Caco-2 (cell line): ENCODE data around the gene CRABP1. TPM values are rescaled to one million over a fixed set of nuclear protein-coding genes. Genes with fewer than 3 reads are reported as not detected.

ENCODE experiments used
- BruUV-seq: library from RNA; stranded (reverse); fragments of 400-500 nt; replicated peaks from 2 replicates; lab custom pipeline; 2021; lab: Mats Ljungman, UMichigan
- CTCF ChIA-PET: fragments of 300-600 bp; sonication (Branson Sonifier 250); formaldehyde crosslinking; loops from one replicate; lab custom pipeline; 2022; ENCODE audit warnings: antibody characterized with exemption; lab: Charles Lee
- POLR2A ChIA-PET: fragments of 300-600 bp; sonication (Branson Sonifier 250); formaldehyde crosslinking; loops from one replicate; lab custom pipeline; 2022; ENCODE audit warnings: antibody characterized with exemption; lab: Charles Lee
- DNase-seq, 2 experiments: peaks; one replicate each; pipeline versions ENCODE4 v3.0.0 to v3.0.0-alpha.2; 2020 to 2022
- H3K27me3 ChIP-seq: replicated peaks from 2 replicates; pipeline ENCODE4 v1.6.0; 2011; ENCODE audit warnings: low read length; ENCODE audit not compliant: control insufficient read depth, insufficient read depth
- H3K36me3 ChIP-seq: 2 replicates; pipeline ENCODE4 v1.5.1; 2011; ENCODE audit warnings: low read length; ENCODE audit not compliant: control insufficient read depth, insufficient read depth
- H3K4me1 ChIP-seq: fragments of 250-450 bp; sonication (Bioruptor Pico); 2 replicates; pipeline ENCODE4 v1.5.1; 2020; ENCODE audit warnings: mild to moderate bottlenecking
- H3K4me3 ChIP-seq: 2 replicates; pipeline ENCODE4 v1.5.1; 2011; ENCODE audit warnings: low read depth, mild to moderate bottlenecking, control low read depth, low read length
- H3K9me3 ChIP-seq: fragments of 250-450 bp; sonication (Bioruptor Pico); 2 replicates; pipeline ENCODE4 v1.5.1; 2020; ENCODE audit warnings: mild to moderate bottlenecking, moderate library complexity
- H3K27ac Mint-ChIP-seq: one replicate; pipeline ENCODE4 v1.8.0; 2022; ENCODE audit warnings: mixed read lengths; ENCODE audit not compliant: unreplicated experiment
- H3K27me3 Mint-ChIP-seq: one replicate; pipeline ENCODE4 v1.8.0; 2022; ENCODE audit warnings: mixed read lengths; ENCODE audit not compliant: insufficient read depth, unreplicated experiment
- H3K36me3 Mint-ChIP-seq: one replicate; pipeline ENCODE4 v1.8.0; 2022; ENCODE audit warnings: mild to moderate bottlenecking, mixed read lengths; ENCODE audit not compliant: insufficient read depth, unreplicated experiment
- H3K4me1 Mint-ChIP-seq: one replicate; pipeline ENCODE4 v1.8.0; 2022; ENCODE audit warnings: low read depth, mixed read lengths; ENCODE audit not compliant: unreplicated experiment
- H3K4me3 Mint-ChIP-seq: one replicate; pipeline ENCODE4 v1.8.0; 2022; ENCODE audit warnings: mild to moderate bottlenecking, moderate library complexity, mixed read lengths; ENCODE audit not compliant: unreplicated experiment
- H3K9me3 Mint-ChIP-seq: one replicate; pipeline ENCODE4 v1.8.0; 2022; ENCODE audit warnings: mixed read lengths; ENCODE audit not compliant: unreplicated experiment
- CTCF ChIP-seq, 2 experiments: fragments of 200-600 bp in 1 of 2; IDR thresholded peaks; 1 replicate in 1 of 2; 2 replicates in 1 of 2; pipeline versions ENCODE4 v1.5.1 to v1.8.0; 2011 to 2022; ENCODE audit warnings: antibody characterized with exemption in 1 of 2, control low read depth in 1 of 2, inconsistent platforms in 1 of 2, low read depth in 1 of 2, low read length in 1 of 2, mild to moderate bottlenecking in 1 of 2, moderate library complexity in 1 of 2; ENCODE audit not compliant: insufficient read depth in 1 of 2, severe bottlenecking in 1 of 2, unreplicated experiment in 1 of 2
- intact Hi-C: fragments of 100-400 bp; cut with micrococcal nuclease; formaldehyde crosslinking; loops from one replicate; pipeline ENCODE4 v1.10.0; 2022; ENCODE audit not compliant: unreplicated experiment
- total RNA-seq: library from RNA; stranded (reverse); gene quantifications from 2 replicates; pipeline ENCODE4 v1.2.3, GENCODE V29; 2022

The CRABP1 gene
- total RNA-seq, 1 experiment from 2014 or later, result 113 TPM

DNA sequence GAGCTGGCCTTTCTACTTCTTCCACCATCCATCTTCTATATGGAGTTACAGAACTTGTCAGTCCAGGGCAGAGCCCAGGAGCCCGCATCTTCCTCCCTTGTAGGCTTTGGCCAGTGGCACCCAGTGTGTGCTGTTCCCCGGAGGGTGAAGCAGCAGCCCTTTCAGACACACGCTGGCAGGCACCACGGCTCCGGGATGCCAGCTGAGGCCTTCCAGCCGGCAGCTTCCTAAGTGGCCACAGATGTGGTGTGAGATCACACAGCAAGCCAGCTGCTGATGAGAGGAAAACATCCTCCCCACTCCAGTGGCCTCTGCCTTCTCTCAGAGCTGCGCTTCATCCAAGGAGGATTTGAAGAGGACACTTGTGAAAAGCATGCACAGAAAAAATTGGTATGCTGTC, 24.1 kb downstream of the CRABP1 start:
- ChIA-PET CTCF (no interaction called here), POLR2A (no interaction called here)
- Mint-ChIP-seq H3K9me3 (no peaks in the 10 kb centered on the region), H3K4me3 (no peak overlapping the region), H3K4me1 (peaks cover 8% of the 10 kb centered on the region), H3K36me3 (no peaks in the 10 kb centered on the region), H3K27ac (no peak overlapping the region), H3K27me3 (no peaks in the 10 kb centered on the region)
- no peaks in the 10 kb centered on the region for H3K9me3 ChIP-seq
- intact Hi-C loops, result no loop called here
- H3K4me3 ChIP-seq, result no peak overlapping the region
- no peak for TF ChIP-seq CTCF (IDR thresholded peaks at IDR 0.05; ENCODE audit: insufficient read depth in 1 of 2, low read depth in 1 of 2, low read length in 1 of 2, severe bottlenecking in 1 of 2, unreplicated experiment in 1 of 2)
- no peak for DNase-seq
- H3K27me3 ChIP-seq, result no peaks in the 10 kb centered on the region
- no peaks in the 10 kb centered on the region for H3K36me3 ChIP-seq
- H3K4me1 ChIP-seq, result peaks cover 7% of the 10 kb centered on the region
- no TSS peak for BruUV-seq

- 0 out of 2 replicates have a peak, but pooled peaks cover 4% of the 10 kb centered on the region for H3K4me1 ChIP-seq
- BruUV-seq, result no TSS peak
These were observed 25.8 kb downstream of the CRABP1 start for GRCh38 chr15:78365917-78366316.

GRCh38 chr15:78366342-78366741, 26.2 kb downstream of the CRABP1 start:
- Histone ChIP-seq H3K36me3 (no peaks in the 10 kb centered on the region), H3K4me3 (no peak overlapping the region), H3K4me1 (0 out of 2 replicates have a peak, but pooled peaks cover 4% of the 10 kb centered on the region), H3K9me3 (no peaks in the 10 kb centered on the region), H3K27me3 (no peaks in the 10 kb centered on the region)
- no peak for DNase-seq
- ChIA-PET POLR2A (no interaction called here), CTCF (no interaction called here)
- intact Hi-C loops, result no loop called here
- TF ChIP-seq CTCF (IDR thresholded peaks at IDR 0.05; ENCODE audit: insufficient read depth in 1 of 2, low read depth in 1 of 2, low read length in 1 of 2, severe bottlenecking in 1 of 2, unreplicated experiment in 1 of 2), result no peak
- no TSS peak for BruUV-seq
- Mint-ChIP-seq H3K4me1 (peaks cover 16% of the 10 kb centered on the region), H3K4me3 (no peak overlapping the region), H3K27ac (no peak overlapping the region), H3K36me3 (no peaks in the 10 kb centered on the region), H3K9me3 (no peaks in the 10 kb centered on the region), H3K27me3 (no peaks in the 10 kb centered on the region)

More at GRCh38 chr15:78365917-78366316, 25.8 kb downstream of the CRABP1 start:
- Histone ChIP-seq H3K4me3 (no peak overlapping the region), H3K36me3 (no peaks in the 10 kb centered on the region), H3K9me3 (no peaks in the 10 kb centered on the region), H3K27me3 (no peaks in the 10 kb centered on the region)
- Mint-ChIP-seq H3K9me3 (no peaks in the 10 kb centered on the region), H3K36me3 (no peaks in the 10 kb centered on the region), H3K27me3 (no peaks in the 10 kb centered on the region), H3K4me1 (peaks cover 16% of the 10 kb centered on the region), H3K27ac (no peak overlapping the region), H3K4me3 (no peak overlapping the region)
- ChIA-PET POLR2A (no interaction called here), CTCF (no interaction called here)
- intact Hi-C loops, result no loop called here
- DNase-seq, result no peak
- TF ChIP-seq CTCF (IDR thresholded peaks at IDR 0.05; ENCODE audit: insufficient read depth in 1 of 2, low read depth in 1 of 2, low read length in 1 of 2, severe bottlenecking in 1 of 2, unreplicated experiment in 1 of 2), result no peak
